ENCODE data around the gene CEP55.

GRCh38 chr10:93541402-93542357, 45.3 kb downstream of the CEP55 start:
- peak; percentile 30 for TF ChIP-seq CTCF (IDR thresholded peaks at IDR 0.05; ENCODE audit: insufficient read depth, low read length)
- TF ChIP-seq SPI1 (IDR thresholded peaks at IDR 0.05; ENCODE audit: borderline replicate concordance, low read depth) = no peak
- no peak for TF ChIP-seq POLR2AphosphoS5 (IDR thresholded peaks at IDR 0.05; ENCODE audit: low read depth)
- TF ChIP-seq GABPA (IDR thresholded peaks at IDR 0.05; ENCODE audit: low read depth) = no peak

Measured in HL-60 (cell line).